PC-9 (cell line): ENCODE measurements around the gene PRIM1. TPM values are rescaled to one million over a fixed set of nuclear protein-coding genes. Genes with fewer than 3 reads are reported as not detected.

Experiments used
- BruUV-seq: library from RNA; stranded (reverse); fragments of 400-500 nt; replicated peaks from 2 replicates; lab custom pipeline; 2021; lab: Mats Ljungman, UMichigan
- CTCF ChIA-PET: fragments of 300-600 bp; sonication (Branson Sonifier 250); formaldehyde crosslinking; loops from one replicate; lab custom pipeline; 2022; ENCODE audit warnings: antibody characterized with exemption; lab: Charles Lee
- POLR2A ChIA-PET: fragments of 300-600 bp; sonication (Branson Sonifier 250); formaldehyde crosslinking; loops from one replicate; lab custom pipeline; 2022; ENCODE audit warnings: antibody characterized with exemption; ENCODE audit not compliant: unreplicated experiment; lab: Charles Lee
- DNase-seq, 2 experiments: peaks; one replicate each; pipeline versions ENCODE4 v3.0.0 to v3.0.0-alpha.2; 2015 to 2022; ENCODE audit warnings: mixed read lengths in 1 of 2
- H2AFZ ChIP-seq: fragments of 200-600 bp; sonication (generic); 2 replicates; pipeline ENCODE4 v1.8.1; 2017; ENCODE audit warnings: antibody characterized with exemption
- H3F3A ChIP-seq: fragments of 200-600 bp; sonication (generic); 2 replicates; pipeline ENCODE4 v1.8.1; 2017; ENCODE audit warnings: antibody characterized with exemption, mild to moderate bottlenecking, low read depth; ENCODE audit not compliant: insufficient read depth
- H3K27ac ChIP-seq: fragments of 200-600 bp; sonication (generic); 2 replicates; pipeline ENCODE4 v1.6.1; 2016; ENCODE audit warnings: mixed run types
- H3K27me3 ChIP-seq: fragments of 200-600 bp; sonication (generic); 2 replicates; pipeline ENCODE4 v1.6.1; 2016; ENCODE audit warnings: low read depth, mixed run types; ENCODE audit not compliant: insufficient read depth
- H3K36me3 ChIP-seq: fragments of 200-600 bp; sonication (generic); 2 replicates; pipeline ENCODE4 v1.6.1; 2016; ENCODE audit warnings: low read depth, mixed run types
- H3K4me1 ChIP-seq: fragments of 200-600 bp; sonication (generic); replicated peaks from 2 replicates; pipeline ENCODE4 v1.6.1; 2016; ENCODE audit warnings: mixed run types; ENCODE audit not compliant: insufficient read depth
- H3K4me2 ChIP-seq: fragments of 200-600 bp; sonication (generic); 2 replicates; pipeline ENCODE4 v1.6.1; 2017; ENCODE audit warnings: mixed run types
- H3K4me3 ChIP-seq: fragments of 200-600 bp; sonication (generic); 2 replicates; pipeline ENCODE4 v1.6.1; 2016; ENCODE audit warnings: mixed run types
- H3K79me2 ChIP-seq: fragments of 200-600 bp; sonication (generic); 2 replicates; pipeline ENCODE4 v1.6.1; 2017; ENCODE audit warnings: low read depth, mixed run types
- H3K9me2 ChIP-seq: fragments of 200-600 bp; sonication (generic); 2 replicates; pipeline ENCODE4 v1.8.1; 2017; ENCODE audit warnings: mild to moderate bottlenecking; ENCODE audit not compliant: insufficient read depth
- H3K9me3 ChIP-seq: fragments of 200-600 bp; sonication (generic); 2 replicates; pipeline ENCODE4 v1.8.1; 2016; ENCODE audit warnings: low read depth; ENCODE audit not compliant: insufficient read depth
- H4K20me1 ChIP-seq: fragments of 200-600 bp; sonication (generic); 2 replicates; pipeline ENCODE4 v1.8.1; 2017; ENCODE audit not compliant: insufficient read depth
- CTCF ChIP-seq: fragments of 200-600 bp; sonication (generic); conservative IDR thresholded peaks from 2 replicates; pipeline ENCODE4 v1.6.1; 2017; ENCODE audit warnings: mixed run types, antibody characterized with exemption, mild to moderate bottlenecking, moderate library complexity
- EZH2 ChIP-seq: fragments of 200-600 bp; sonication (generic); IDR thresholded peaks from 2 replicates; pipeline ENCODE4 v1.8.0; 2017; ENCODE audit warnings: antibody characterized with exemption, low read depth
- intact Hi-C: fragments of 100-400 bp; cut with micrococcal nuclease; formaldehyde crosslinking; loops from one replicate; pipeline ENCODE4 v1.10.0; 2022; ENCODE audit not compliant: unreplicated experiment
- total RNA-seq: library from RNA; stranded (reverse); gene quantifications from 2 replicates; pipeline ENCODE4 v1.2.3, GENCODE V29; 2021

The PRIM1 gene
- total RNA-seq, 1 experiment from 2014 or later: 35.8 TPM

GRCh38 chr12:56716933-56717880, 34.9 kb downstream of the PRIM1 start:
- no peak for DNase-seq
- peaks cover 67% of the 10 kb centered on the region for H3K79me2 ChIP-seq
- TF ChIP-seq EZH2 (no peak), CTCF (no peak)
- no peaks in the 10 kb centered on the region for H3K27me3 ChIP-seq
- ChIA-PET CTCF (no interaction called here), POLR2A (no interaction called here)
- no peak overlapping the region for H2AFZ ChIP-seq
- BruUV-seq: no TSS peak
- H3K4me2 ChIP-seq: no peak overlapping the region
- no peaks in the 10 kb centered on the region for H3K9me3 ChIP-seq
- peaks cover 83% of the 10 kb centered on the region for H3F3A ChIP-seq
- H3K4me1 ChIP-seq: peaks cover 38% of the 10 kb centered on the region
- peaks cover 87% of the 10 kb centered on the region for H4K20me1 ChIP-seq
- H3K36me3 ChIP-seq: peaks cover 71% of the 10 kb centered on the region
- no peak overlapping the region; the same call in 1 of the 2 replicates for H3K27ac ChIP-seq
- H3K4me3 ChIP-seq: no peak overlapping the region
- no peaks in the 10 kb centered on the region for H3K9me2 ChIP-seq
- intact Hi-C loops: no loop called here

GRCh38 chr12:56716458-56716857, 35.7 kb downstream of the PRIM1 start:
- TF ChIP-seq CTCF (no peak), EZH2 (no peak)
- H3K36me3 ChIP-seq: peaks cover 72% of the 10 kb centered on the region
- peaks cover 84% of the 10 kb centered on the region for H3F3A ChIP-seq
- no peak overlapping the region for H2AFZ ChIP-seq
- H3K4me2 ChIP-seq: no peak overlapping the region
- H3K9me2 ChIP-seq: no peaks in the 10 kb centered on the region
- CTCF ChIA-PET: no interaction called here
- no peaks in the 10 kb centered on the region for H3K27me3 ChIP-seq
- POLR2A ChIA-PET: no interaction called here
- intact Hi-C loops: no loop called here
- H4K20me1 ChIP-seq: peaks cover 88% of the 10 kb centered on the region
- no peak for DNase-seq
- no peaks in the 10 kb centered on the region for H3K9me3 ChIP-seq
- H3K4me1 ChIP-seq: peaks cover 32% of the 10 kb centered on the region
- BruUV-seq: no TSS peak
- peaks cover 61% of the 10 kb centered on the region for H3K79me2 ChIP-seq
- peak overlapping the region; percentile 13; the same call in 1 of the 2 replicates for H3K27ac ChIP-seq
- H3K4me3 ChIP-seq: no peak overlapping the region

GRCh38 chr12:56715798-56716197, 36.3 kb downstream of the PRIM1 start:
- POLR2A ChIA-PET: no interaction called here

More at GRCh38 chr12:56715798-56716197, 36.3 kb downstream of the PRIM1 start:
- CTCF ChIA-PET: no interaction called here
- no peak overlapping the region for H3K4me2 ChIP-seq
- H3F3A ChIP-seq: peaks cover 86% of the 10 kb centered on the region
- no TSS peak for BruUV-seq
- peaks cover 55% of the 10 kb centered on the region for H3K79me2 ChIP-seq
- no peaks in the 10 kb centered on the region for H3K9me3 ChIP-seq
- no peak for DNase-seq
- no peak for TF ChIP-seq EZH2
- TF ChIP-seq CTCF: no peak
- H3K9me2 ChIP-seq: no peaks in the 10 kb centered on the region
- intact Hi-C loops: no loop called here
- no peak overlapping the region for H2AFZ ChIP-seq
- H4K20me1 ChIP-seq: peaks cover 86% of the 10 kb centered on the region
- H3K4me3 ChIP-seq: no peak overlapping the region
- peak overlapping the region; percentile 13; the same call in 1 of the 2 replicates for H3K27ac ChIP-seq
- H3K36me3 ChIP-seq: peaks cover 74% of the 10 kb centered on the region
- peaks cover 25% of the 10 kb centered on the region for H3K4me1 ChIP-seq
- H3K27me3 ChIP-seq: no peaks in the 10 kb centered on the region
